GM21447 (cell line): ENCODE results near the gene PAX5.

Experiments
- ATAC-seq: cut with Tn5 transposase; IDR thresholded peaks from one replicate; pipeline ENCODE4 v1.9.1; 2021; ENCODE audit not compliant: unreplicated experiment

Gene PAX5

DNA sequence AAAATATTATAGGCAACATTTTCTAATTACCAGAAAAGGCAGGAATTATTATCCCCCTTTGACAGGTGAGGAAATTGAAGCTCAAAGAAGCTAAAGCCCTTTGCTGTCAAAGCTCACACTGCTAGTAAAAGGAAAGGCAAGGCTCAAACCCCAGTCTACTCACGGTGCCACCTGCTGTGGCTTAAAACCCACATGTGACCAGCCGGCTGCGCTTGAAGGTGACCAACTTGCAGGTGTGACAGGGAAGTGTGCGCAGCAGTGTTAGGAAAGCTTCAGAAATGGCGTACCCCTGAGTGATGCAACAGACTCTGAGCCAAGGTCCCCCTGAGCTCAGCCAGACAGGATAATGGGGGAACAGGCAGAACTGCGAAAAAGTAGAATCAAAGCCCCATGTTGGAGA, 45.2 kb downstream of the PAX5 start:
- no peak for ATAC-seq

DNA sequence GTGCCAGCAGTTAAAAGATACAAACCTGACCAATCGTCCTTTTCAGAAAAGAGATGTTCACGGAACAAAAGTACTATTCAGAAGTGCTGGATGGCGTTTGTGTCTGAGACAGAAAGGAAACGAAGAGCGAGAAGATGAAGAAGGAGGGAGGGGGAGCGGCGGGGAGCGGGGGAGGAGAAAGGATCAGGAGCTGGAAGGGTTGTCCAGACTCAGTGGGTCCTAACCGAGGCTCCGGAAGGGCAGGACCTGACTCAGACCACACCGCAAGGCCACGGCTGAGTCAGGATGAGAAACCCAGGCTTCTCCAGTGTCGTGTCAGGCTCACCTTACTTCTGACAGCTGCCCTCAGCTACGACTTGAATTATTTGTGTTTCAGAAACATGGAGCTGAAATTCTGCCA, 46.2 kb downstream of the PAX5 start:
- ATAC-seq = no peak

DNA sequence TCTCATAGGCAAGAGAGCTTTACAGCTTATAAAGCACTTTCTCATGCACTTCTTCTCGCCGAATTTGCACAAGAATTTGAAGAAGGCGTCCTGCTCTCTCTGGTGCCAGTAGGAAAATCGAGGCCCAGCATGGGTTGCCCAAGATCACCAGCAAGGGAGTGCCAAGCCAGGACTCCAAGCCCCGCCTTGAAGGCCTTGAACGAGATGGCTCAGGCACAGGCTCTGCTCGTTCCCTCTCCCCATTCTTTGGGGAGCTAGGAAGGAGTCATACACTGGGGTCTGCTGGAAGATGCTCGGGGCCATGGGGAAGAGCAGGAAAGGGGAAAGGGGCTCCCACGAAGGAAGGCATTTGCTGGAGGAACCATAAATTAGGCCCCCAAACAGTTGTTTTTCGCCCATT, 46.7 kb downstream of the PAX5 start:
- ATAC-seq = no peak

DNA sequence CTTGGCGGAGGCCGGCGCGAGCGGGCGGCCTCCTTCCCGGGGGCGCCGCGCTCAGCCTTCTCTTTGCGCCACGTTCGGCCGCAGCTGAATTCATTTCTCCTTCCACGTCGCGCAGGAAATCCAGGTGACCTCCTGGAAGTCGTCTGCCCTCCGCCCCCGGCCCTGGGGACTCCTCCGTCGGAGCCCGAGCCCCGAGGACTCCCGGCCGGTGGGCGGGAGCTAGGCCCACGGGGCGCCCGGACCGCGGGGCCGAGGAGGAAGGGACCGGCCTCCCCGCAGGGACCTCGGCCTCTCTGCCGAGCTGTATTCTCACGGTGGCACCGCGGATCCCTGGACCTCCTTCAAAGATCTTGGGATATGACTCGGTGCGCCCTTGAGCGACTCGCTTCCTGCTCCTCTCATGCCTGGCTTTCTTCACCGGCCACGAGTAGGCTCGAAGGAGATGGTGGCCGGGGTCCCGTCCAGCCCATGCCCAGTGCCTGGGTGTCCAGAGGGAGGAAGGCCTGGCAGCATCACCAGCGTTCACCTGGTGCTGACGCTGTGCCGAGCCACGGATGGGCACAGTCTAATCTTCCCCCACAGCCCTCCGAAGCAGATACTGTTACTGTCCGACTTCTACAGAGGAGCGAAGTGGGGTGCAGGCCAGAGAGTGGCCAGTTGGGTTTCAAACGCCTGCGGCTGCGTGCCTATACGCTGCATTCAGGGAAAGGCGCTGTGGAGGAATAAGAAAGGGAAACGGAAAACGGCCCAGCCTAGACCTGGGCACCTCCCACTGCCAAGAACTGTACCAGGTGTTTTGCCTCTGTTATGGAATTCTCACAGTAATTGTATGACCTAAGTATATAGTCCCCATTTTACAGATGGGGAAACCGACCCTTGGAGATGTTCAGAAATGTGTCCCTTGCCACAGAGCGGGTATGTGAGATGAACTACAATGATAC, 47.3 kb downstream of the PAX5 start:
- ATAC-seq = no peak

DNA sequence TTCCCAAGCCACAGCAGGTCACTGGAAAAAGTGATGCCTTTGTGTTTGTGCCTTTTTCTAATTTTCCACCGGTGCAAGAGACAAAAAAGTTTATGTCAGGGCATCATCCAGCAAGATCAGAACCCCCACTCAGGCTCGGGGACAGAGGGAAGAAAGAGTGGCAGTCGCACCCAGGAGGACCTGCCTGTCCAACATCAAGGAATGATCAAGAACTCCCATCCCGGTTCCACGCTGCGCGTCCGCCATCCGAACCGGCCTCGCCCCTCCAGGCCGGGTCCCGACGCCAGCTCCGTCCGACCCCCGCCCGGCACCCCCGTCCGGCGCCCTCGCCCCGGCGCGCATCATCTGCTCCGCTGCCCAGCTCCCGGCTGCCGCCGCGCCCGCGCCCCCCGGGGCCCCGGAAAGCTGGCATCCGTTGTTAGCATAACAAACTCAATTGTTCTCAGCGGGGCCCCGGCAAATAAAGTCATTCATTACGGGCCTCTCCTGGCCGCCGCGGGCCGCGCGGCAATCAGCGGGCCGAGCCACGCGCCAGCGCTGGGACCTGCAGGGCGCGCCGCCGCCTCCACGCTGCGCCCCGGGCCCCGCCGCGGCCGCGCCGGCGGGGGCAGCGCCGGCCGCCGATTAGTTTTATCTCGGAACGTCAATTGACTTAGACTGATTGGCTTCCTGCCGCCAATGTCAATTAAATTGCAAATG, 48.1 kb downstream of the PAX5 start:
- no peak for ATAC-seq

DNA sequence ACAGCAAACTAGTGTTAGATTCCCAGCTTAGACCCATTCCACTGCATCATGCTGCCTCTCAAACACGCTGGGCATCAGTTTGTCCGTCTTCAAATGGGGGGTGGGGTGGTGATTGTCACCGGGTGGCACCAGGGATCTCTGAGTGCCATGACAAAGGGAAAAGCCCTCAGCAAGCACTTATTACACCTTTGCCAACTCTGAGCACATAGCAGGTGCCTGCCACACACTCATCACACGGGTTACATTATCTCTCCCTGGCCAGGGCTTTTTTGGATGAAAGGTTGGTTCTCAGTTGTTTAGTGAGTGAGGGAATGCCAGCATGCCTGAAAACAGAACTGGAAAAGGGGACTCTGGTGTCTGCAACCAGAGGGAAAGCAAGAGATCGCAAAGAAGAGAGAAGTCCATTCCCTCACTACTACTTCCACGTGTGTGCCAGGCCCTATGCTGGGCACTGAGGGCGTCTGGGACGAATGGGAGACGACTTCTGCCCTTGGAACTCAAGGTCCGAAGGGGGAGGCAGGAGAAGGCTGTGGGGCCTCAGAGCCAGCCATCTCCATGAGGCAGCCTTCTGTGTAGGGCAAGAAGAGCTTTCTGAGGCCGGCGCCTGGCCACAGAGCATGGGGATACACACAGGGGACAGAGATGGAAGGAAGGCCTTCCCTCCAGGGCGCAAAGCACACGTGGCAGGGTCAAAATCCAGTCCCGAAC, 48.9 kb downstream of the PAX5 start:
- ATAC-seq = no peak

DNA sequence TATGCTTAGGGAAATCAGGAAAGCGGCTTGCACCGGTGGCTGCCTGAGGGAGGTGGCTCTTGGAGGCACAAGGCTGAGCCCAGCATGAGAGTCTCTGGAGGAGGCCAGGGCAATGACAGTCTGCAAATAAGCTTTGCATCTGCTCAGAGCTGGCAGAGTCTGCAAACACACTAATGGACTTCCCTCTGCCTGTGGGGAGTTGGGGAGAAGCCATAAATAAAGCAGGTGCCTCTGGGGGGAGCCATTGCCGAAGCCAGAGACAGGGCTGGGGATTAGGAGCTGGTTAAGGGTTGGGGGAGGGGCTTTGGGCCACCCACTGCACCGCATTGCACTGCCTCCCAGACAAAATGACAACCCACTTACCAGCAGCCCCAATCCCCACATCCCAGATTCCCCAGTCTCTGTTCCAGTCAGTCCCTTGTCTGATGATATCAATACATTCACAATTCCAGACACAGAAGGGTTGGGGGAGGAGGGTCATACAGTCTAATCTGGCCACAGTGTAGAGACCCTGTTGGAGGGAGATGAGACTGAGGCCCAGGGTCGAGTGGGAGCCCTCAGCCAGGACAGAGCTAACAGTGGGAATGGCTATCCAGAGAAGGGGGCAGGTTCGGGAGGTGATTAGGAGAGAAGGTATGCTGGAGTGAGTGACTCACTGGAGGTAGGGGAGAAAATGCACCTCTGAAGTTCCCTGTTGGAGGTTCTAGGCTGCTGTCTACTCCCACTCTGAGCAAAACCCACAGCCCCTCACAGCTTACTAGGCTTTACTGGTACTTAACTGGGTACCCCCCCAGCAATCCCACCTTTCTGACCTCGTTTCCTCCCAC, 53.7 kb downstream of the PAX5 start:
- no peak for ATAC-seq

DNA sequence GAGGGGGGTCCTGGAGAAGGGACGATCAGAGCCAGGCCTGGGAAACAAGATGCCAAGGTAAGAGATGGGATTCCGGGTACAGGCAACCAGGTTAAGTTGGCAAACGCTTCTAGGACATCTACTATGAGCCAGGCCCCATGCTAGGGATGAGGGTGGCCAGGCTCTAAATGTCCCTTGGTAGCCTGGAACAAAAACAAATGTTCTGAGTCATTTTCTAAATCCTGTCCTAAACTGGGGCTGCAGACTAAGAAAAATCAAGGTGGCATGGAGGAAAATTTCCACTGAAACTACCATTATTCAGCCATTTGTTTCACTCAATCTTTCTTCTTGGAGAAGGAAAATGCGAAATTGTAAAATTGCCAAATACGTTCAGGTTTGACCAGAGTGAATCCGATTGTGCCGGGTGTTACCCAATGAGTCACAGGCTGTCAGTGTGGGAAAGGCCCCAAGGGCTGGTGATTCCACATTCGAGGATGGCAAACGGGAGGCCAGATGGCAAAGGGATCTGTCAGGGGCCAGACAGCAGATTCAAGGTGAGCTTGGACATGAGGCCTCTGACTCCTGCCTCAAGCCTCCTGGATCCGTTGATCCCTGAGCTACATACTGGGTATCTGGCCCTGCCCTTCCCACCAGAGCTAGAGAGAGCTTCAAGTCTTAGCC, 57.6 kb downstream of the PAX5 start:
- ATAC-seq = no peak

DNA sequence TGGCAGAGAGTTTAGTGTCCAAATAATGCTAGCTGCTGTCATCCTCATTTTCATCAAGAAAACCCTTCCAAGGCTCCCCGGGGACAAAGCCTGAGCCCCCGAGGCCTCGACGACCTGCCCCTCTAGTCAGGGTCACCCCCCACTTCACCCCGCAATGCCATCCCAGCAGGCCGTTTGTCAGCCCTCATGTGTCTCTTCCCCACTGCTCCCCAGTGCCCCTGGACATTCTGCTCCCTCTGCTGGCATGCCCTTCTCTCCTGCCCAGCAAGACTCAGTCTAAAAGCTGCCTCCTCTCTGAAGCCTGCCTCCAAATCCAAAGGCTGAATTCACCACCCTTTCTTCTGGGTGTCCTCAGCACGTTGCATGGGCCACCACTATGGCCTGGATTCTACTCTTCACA, 59.3 kb downstream of the PAX5 start:
- ATAC-seq = no peak

DNA sequence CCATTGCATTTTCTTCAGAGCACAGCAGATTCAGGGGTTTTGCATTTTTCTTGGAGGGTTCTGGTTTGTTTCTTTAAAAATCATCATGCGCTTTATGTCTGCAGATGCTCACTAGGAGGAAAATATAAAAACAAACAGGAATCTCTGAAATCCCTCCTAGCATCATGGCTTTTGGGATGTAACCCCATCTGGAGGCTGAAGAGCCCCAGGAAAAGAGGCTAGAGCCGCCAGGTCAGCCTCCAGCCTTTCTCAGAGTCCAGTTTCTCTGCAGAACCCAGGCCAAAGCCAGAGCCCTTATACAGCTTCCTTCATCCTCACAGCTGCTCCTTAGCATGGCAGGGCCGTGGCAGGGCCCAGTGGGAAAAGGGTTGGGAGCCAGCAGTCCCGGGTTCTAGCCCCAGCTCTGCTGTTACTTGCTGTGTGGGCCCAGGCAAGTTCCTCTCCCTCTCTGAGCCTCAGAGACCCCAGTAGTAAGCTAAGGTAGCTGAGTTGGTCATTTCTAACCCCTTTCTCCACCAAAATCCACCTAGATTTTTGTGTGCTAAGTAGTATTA, 62.1 kb downstream of the PAX5 start:
- ATAC-seq = no peak

DNA sequence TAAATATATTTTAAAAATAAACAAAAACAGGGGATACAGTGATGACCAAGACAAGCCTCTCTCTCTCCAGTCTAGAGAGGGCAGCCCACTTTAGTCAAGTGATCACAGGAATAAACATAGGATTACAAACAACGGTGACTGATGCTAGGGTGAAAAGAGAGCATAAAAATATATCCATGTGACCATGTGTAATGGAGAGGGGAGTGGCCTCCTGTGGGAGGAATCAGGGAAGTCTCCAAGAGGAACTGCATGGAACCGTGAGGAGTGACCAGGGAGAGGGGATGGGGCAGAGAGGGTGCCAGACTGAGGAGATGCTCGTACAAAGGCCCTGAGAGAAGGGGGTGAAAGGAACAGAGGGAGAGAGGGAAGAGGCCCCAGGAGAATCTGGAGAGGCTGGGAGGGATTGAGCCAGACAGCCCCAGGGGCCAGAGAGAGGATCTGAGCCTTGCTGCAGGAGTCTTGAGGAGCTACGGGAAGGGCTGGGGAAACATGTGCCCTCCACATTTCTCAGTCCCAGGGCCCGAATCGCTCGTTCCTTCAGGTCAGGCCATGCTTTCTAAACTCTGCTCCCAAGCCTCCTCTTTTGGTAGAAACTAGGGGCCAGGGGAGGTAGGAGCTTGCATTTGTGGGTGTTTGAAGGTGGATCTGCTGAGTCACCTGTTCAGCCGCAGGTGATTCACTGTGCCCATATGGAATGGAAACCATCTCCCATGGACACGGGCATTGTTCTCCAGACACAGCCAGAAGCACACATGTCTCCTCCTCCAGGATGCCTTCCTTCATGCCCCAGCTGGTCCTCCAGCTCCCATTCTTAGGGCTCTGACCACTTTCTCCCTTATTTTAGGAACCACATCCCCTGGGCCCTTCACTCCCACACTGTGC, 63.8 kb downstream of the PAX5 start:
- no peak for ATAC-seq

DNA sequence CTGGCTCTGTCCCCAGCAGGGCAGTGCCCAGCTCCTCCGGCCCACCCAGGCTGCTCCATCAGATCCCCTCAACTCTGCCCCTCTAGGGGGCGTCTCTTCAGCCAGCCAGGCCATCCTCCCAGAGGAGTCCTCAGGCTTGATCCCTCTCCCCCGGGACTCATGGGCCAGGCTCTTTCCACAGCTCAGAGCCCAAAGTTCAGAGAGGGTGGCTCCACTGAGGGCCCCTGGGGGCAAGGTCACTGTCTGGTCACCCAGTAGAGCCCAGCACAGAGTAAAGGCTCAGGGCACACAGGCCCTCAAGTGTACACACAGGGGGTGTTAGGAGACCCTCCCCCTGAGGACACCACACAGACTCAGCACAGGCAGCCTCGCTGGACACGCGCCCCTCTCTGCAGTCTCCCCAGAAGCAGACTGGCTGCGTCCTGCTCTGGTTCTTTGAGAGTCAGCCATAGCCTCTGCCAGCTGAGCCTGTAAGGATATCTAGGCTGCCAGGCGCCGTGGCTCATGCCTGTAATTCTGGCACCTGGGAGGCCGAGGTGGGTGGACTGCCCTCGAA, 64.8 kb downstream of the PAX5 start:
- no peak for ATAC-seq

DNA sequence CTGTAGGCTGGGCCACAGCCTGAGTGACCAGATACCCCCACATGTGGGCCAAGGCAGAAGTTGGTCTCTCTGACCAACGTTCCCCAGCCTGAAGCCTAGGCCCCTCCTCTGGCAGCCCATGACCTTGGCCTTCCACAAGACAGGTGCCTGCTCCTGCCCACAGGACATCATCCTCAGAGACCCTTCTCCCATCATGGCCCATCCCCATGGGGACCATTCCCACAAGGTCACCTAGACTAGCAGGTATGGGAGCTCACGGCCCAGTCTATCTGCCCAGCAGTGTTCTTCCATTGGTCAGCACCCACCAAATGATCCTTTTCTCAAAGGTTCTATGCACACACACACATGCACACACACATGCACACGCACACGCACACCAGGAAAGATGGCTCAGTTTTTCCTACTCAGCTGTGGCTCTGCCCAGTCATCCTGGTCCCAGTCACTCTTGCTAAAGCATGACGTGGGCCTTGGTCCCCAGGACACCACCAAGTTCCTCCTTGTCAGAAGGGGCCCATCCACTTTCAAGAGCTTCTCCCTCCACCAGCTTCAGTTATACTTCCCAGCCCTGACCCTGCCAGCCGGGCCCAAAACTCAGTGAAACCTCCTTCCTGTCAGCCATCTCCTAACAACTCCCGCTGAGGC, 65.4 kb downstream of the PAX5 start:
- no peak for ATAC-seq

DNA sequence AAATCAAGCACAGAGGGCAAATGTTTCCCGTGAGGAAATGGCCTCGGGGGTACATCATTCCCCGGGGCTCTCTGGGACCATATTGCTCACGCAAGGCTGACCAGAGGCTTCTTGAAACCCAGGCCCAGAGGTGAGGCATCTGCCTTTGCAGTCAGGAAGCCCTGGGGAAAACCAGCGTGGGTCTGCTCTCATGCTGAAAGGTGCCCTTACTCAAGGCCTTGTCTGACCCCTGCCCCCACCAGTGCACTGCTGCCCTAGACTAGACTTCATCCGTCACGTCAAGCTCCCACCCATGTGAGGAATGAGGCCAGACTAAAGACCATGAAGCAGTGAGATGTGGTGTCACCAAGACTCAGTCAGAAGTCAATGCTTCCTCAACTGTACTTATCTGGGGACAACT, 66.1 kb downstream of the PAX5 start:
- no peak for ATAC-seq

DNA sequence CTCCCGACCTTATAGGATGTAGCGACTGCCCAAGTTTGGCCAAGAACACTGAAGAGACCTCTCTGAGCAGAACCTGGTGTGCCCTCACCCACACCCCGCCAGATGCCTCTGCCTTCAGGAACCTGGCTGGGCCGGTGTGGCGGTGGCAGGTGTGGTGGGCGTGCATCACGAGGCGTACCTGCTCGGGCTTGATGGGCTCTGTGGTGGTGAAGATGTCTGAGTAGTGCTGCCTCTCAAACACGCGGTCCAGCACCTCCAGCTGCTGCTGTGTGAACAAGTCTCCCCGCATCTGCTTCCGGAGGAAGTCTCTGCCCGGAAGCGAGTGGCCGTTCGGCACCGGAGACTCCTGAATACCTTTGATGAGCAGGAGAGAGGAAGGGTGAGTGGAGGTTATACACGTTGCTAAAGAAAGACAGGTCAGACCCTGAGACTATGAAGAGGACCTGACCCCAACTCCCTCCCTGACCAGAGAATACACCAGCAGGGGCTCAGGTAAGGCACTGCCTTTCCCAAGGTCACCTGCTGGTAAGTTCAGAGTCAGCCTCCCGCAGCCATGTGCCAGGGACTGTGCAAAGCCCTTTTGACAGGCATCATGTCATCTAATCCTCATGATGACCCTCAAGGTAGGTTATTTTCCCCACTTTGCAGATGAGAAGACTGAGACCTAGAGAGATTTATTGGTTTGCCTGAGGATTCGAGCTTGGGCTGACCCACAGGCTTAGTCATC, 67.5 kb downstream of the PAX5 start:
- no peak for ATAC-seq

DNA sequence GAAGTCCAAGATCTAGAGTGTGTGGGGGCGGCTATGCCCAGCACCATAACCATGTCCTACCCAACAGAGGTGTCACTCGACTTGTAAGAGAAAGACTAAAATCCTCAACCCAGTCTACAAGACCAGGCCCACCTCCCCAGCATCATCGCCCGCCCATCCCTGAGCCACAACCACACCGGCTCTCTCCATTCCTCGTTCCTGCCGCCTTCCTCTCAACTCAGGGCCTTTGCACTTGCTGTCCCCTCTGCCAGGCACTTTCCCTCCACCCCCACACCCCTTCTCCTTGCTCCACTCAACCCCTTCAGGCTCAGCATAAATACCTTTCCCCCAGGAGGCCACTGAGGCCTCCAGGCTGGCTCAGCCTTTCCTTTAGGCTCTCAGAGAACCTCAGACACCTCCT, 69.3 kb downstream of the PAX5 start:
- ATAC-seq = no peak

DNA sequence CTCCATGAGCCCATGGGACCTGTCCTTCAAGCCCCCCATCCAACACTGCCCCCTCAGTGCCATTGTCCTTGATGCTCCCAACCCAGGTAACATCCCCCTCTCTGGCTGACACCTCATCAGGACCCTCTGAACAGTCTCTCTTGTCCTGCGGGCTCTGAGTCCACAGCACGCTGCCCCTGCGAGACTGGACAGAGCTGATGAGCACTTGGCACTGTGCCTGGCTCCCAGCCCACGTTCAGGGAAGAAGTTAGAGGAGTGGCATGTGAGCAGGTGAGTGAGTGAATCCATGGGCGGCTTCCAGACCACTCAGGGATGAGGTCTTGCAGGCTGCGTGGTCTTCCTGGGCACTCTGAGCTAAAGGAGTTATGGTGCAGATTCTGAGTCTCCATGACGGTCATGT, 70.7 kb downstream of the PAX5 start:
- ATAC-seq = no peak

DNA sequence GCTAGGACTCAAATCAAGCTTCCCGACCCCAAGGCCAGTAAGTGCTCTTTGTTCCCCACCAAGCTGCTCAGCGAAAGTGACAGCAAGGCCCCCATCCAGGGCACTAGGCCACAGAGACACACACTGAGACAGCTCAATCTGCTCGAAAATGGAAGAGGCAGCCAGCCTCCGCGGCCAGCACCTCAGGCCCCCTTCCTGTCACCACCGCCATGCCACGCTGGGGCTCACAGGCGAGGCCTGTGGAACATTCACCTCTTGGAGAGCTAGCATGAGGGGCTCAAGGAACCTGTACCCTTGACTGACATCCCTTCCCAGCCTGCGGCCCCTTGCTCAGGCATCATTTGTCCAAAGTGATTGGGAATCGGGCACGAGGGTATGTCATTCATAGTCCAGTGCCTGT, 71.4 kb downstream of the PAX5 start:
- no peak for ATAC-seq
